HepG2 (cell line): ENCODE data around the gene SDE2. TPM values are rescaled to one million over a fixed set of nuclear protein-coding genes. Genes with fewer than 3 reads are reported as not detected.
"Not testable (repeated sequence)": the region's sequence is repeated elsewhere in the genome, so short reads cannot be mapped to it uniquely, and the experiment has no call there.

ENCODE experiments used
- ATAC-seq: fragments of 200-7000 bp; cut with Tn5 transposase; 3 replicates; pipeline ENCODE4 v1.9.1; 2020; ENCODE audit warnings: mild to moderate bottlenecking, moderate library complexity
- BruUV-seq: library from RNA; stranded (reverse); fragments of 400-500 nt; replicated peaks from 2 replicates; lab custom pipeline; 2021; lab: Mats Ljungman, UMichigan
- CTCF ChIA-PET: fragments of 300-600 bp; formaldehyde crosslinking; extraction: SDS; loops from one replicate; lab custom pipeline; 2021; ENCODE audit warnings: low total read pairs, inconsistent platforms, low intra/inter-chr PET ratio; lab: Yijun Ruan, JAX
- POLR2A ChIA-PET: fragments of 350-600 bp; sonication (Branson Sonifier 250); formaldehyde crosslinking; loops from one replicate; lab custom pipeline; 2020; ENCODE audit warnings: antibody characterized with exemption, inconsistent platforms; lab: Yijun Ruan, JAX
- DNase-seq: peaks from one replicate; pipeline ENCODE4 v3.0.0-alpha.2; 2015; ENCODE audit warnings: low spot score
- FAIRE-seq: peaks from 3 replicates; lab custom pipeline; 2011; peaks lifted over from hg19 to GRCh38; lab: Jason Lieb, UNC
- H2AFZ ChIP-seq: one replicate; pipeline ENCODE4 v1.6.1; 2011; ENCODE audit warnings: low read length, inconsistent platforms
- H3K27ac ChIP-seq: fragments of 300-600 bp; 3 replicates; pipeline ENCODE4 v1.8.0; 2011; ENCODE audit warnings: mixed run types, mild to moderate bottlenecking, mixed read lengths, low read length, inconsistent platforms; ENCODE audit not compliant: insufficient read depth; ENCODE audit errors: extremely low read length
- H3K27me3 ChIP-seq, 2 experiments: fragments of 200-600 bp in 1 of 2; 2 replicates in 1 of 2; 3 replicates in 1 of 2; pipeline versions ENCODE4 v1.6.0 to v1.8.0; 2011; ENCODE audit warnings: low read length in 2 of 2, mild to moderate bottlenecking in 2 of 2, moderate library complexity in 2 of 2, inconsistent platforms in 1 of 2; ENCODE audit not compliant: insufficient read depth in 2 of 2, control insufficient read depth in 1 of 2
- H3K36me3 ChIP-seq, 2 experiments: fragments of 200-600 bp in 1 of 2; replicated peaks in 1 of 2; 2 replicates in 1 of 2; 3 replicates in 1 of 2; pipeline versions ENCODE4 v1.5.1 to v1.8.0; 2011; ENCODE audit warnings: low read length in 2 of 2, inconsistent platforms in 1 of 2; ENCODE audit not compliant: insufficient read depth in 2 of 2, control insufficient read depth in 1 of 2
- H3K4me1 ChIP-seq: 2 replicates; pipeline ENCODE4 v1.5.1; 2012; ENCODE audit warnings: low read length, inconsistent platforms; ENCODE audit not compliant: insufficient read depth
- H3K4me2 ChIP-seq: 2 replicates; pipeline ENCODE4 v1.6.0; 2011; ENCODE audit warnings: low read depth, low read length, inconsistent platforms
- H3K4me3 ChIP-seq, 3 experiments: fragments of 200-600 bp in 1 of 3; sonication (generic), shearing (Covaris generic) in 1 of 3; replicated peaks in 1 of 3; 2 replicates each; pipeline ENCODE4 v1.5.1; 2011 to 2016; ENCODE audit warnings: low read length in 3 of 3, inconsistent platforms in 2 of 3, low read depth in 2 of 3, mild to moderate bottlenecking in 2 of 3, control low read depth in 1 of 3, mixed read lengths in 1 of 3; ENCODE audit not compliant: insufficient read depth in 1 of 3
- H3K79me2 ChIP-seq: one replicate; pipeline ENCODE4 v1.6.1; 2011; ENCODE audit warnings: low read length, inconsistent platforms; ENCODE audit not compliant: insufficient read depth
- H3K9ac ChIP-seq: 2 replicates; pipeline ENCODE4 v1.6.0; 2011; ENCODE audit warnings: mild to moderate bottlenecking, low read depth, low read length, inconsistent platforms; ENCODE audit not compliant: insufficient read depth
- H3K9me3 ChIP-seq: 2 replicates; pipeline ENCODE4 v1.5.1; 2012; ENCODE audit warnings: mild to moderate bottlenecking, low read length
- H4K20me1 ChIP-seq: 2 replicates; pipeline ENCODE4 v1.6.0; 2011; ENCODE audit warnings: inconsistent platforms, mild to moderate bottlenecking, low read length, moderate library complexity; ENCODE audit not compliant: insufficient read depth
- ELK4 ChIP-seq: sonication (generic); formaldehyde crosslinking; IDR thresholded peaks from 2 replicates; pipeline ENCODE4 v1.9.0; 2021; ENCODE audit warnings: missing genetic modification reagents, borderline replicate concordance
- NR1H2 ChIP-seq: sonication (generic); formaldehyde crosslinking; IDR thresholded peaks from 2 replicates; pipeline ENCODE4 v1.8.1; 2022; ENCODE audit warnings: low read depth, missing genetic modification reagents, borderline replicate concordance
- TBL1XR1 ChIP-seq: fragments of 150-350 bp; IDR thresholded peaks from 2 replicates; pipeline ENCODE4 v1.6.1; 2014; ENCODE audit warnings: borderline replicate concordance, low read length; ENCODE audit not compliant: partially characterized antibody
- ZNF333 ChIP-seq: sonication (generic); formaldehyde crosslinking; IDR thresholded peaks from 2 replicates; pipeline ENCODE4 v1.4.0; 2020; ENCODE audit warnings: mild to moderate bottlenecking, missing genetic modification reagents, borderline replicate concordance
- ZNF629 ChIP-seq: sonication (generic); formaldehyde crosslinking; conservative IDR thresholded peaks from 2 replicates; pipeline ENCODE4 v1.5.0; 2020; ENCODE audit warnings: missing genetic modification reagents
- ZNF703 ChIP-seq: sonication (generic); formaldehyde crosslinking; IDR thresholded peaks from 2 replicates; pipeline ENCODE4 v1.5.1; 2020; ENCODE audit warnings: missing genetic modification reagents, mild to moderate bottlenecking, moderate library complexity, borderline replicate concordance
- WGBS: methylation state at CpG from one replicate; pipeline ENCODE4 v1.1.6; 2017; ENCODE audit warnings: low lambda C conversion rate; 5-methylcytosine and 5-hydroxymethylcytosine counted together
- in situ Hi-C: cut with HindIII; loops from 2 replicates; pipeline ENCODE4 v1.10.0; 2017; ENCODE audit warnings: low pct_unique_long_range_greater_than_20kb; ENCODE audit not compliant: extremely low pct_ligation_motif_present
- intact Hi-C: fragments of 100-400 bp; cut with micrococcal nuclease; formaldehyde crosslinking; loops from one replicate; pipeline ENCODE4 v1.10.0; 2022; ENCODE audit not compliant: unreplicated experiment
- polyA plus RNA-seq, 8 experiments: library from polyadenylated mRNA; depleted of rRNA in 3 of 8; stranded (reverse) in 7 of 8; unstranded in 1 of 8; fragments of >200 nt; fragmentation: Illumina TruSeq in 4 of 8; extraction: Trizol in 4 of 8; gene quantifications; 2 replicates each; pipeline versions ENCODE4 v1.2.1 to v1.2.3, GENCODE V29; 2011 to 2016; ENCODE audit warnings: low read depth in 4 of 8, missing spikeins in 1 of 8, mixed read lengths in 1 of 8; ENCODE audit not compliant: insufficient read depth in 1 of 8
- total RNA-seq, 5 experiments: library from RNA; depleted of rRNA; stranded (reverse); fragments of >200 nt; fragmentation: Illumina TruSeq; extraction: Trizol; gene quantifications; 2 replicates each; pipeline ENCODE4 v1.2.3, GENCODE V29; 2016; ENCODE audit warnings: low read depth in 1 of 5

The SDE2 gene
- total and polyA plus RNA-seq, 2 of the 13 experiments (the other 11 are each of a cell fraction or from before 2014, with no cell fraction given), result 10.8 to 19.6 TPM

GRCh38 chr1:225972344-225973152, 26.6 kb downstream of the SDE2 start:
- CTCF ChIA-PET, result no interaction called here
- H3K9ac ChIP-seq, result no peak overlapping the region
- H2AFZ ChIP-seq, result no peak overlapping the region
- H3K4me2 ChIP-seq, result no peak overlapping the region
- H3K27me3 ChIP-seq, result no peaks in the 10 kb centered on the region
- 50% methylated on average over 9 of the region's 15 CpGs for WGBS
- no peaks in the 10 kb centered on the region for H3K36me3 ChIP-seq
- ATAC-seq, result peak; percentile 48
- in situ Hi-C loops, result loop anchor here (25.0 kb wide), 1 partner anchor 660 kb away; no protein-coding TSS in a partner anchor
- H3K4me3 ChIP-seq, result no peak overlapping the region
- POLR2A ChIA-PET, result no interaction called here
- no peak for DNase-seq
- TF ChIP-seq ZNF629 (CRISPR knock-in tag) (peak; percentile 65), ZNF703 (CRISPR knock-in tag) (no peak), ZNF333 (CRISPR knock-in tag) (no peak), ELK4 (CRISPR knock-in tag) (no peak), TBL1XR1 (no peak), NR1H2 (CRISPR knock-in tag) (no peak)
- no peaks in the 10 kb centered on the region for H3K79me2 ChIP-seq
- BruUV-seq, result no TSS peak
- no peak for FAIRE-seq
- no peaks in the 10 kb centered on the region for H3K9me3 ChIP-seq
- no peaks in the 10 kb centered on the region for H4K20me1 ChIP-seq
- intact Hi-C loops, result loop anchor here (10.0 kb wide), 2 partner anchors 88 to 198 kb away; partner anchors contain the start of genes LEFTY1, SRP9 and TMEM63A
- H3K4me1 ChIP-seq, result no peaks in the 10 kb centered on the region
- no peak overlapping the region for H3K27ac ChIP-seq

DNA sequence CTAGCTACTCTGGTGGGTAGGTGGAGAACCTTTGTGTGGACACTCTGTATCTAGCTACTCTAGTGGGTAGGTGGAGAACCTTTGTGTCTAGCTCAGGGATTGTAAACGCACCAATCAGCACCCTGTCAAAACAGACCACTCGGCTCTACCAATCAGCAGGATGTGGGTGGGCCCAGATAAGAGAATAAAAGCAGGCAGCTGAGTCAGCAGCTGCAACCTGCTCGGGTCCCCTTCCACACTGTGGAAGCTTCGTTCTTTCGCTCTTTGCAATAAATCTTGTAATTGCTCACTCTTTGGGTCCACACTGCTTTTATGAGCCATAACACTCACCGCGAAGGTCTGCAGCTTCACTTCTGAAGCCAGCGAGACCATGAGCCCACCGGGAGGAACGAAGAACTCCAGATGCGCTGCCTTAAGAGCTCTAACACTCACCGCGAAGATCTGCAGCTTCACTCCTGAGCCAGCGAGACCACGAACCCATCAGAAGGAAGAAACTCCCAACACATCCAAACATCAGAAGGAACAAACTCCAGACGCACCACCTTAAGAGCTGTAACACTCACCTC, 28.5 kb downstream of the SDE2 start:
- CTCF ChIA-PET, H3K4me1 ChIP-seq, H3K27me3 ChIP-seq, H2AFZ ChIP-seq, DNase-seq, H3K4me2 ChIP-seq, H3K9ac ChIP-seq, H3K79me2 ChIP-seq, H3K4me3 ChIP-seq, FAIRE-seq, ATAC-seq, H3K9me3 ChIP-seq, BruUV-seq, POLR2A ChIA-PET, H3K27ac ChIP-seq, H4K20me1 ChIP-seq, H3K36me3 ChIP-seq: not testable (repeated sequence)
- in situ Hi-C loops, result loop anchor here (25.0 kb wide), 1 partner anchor 658 kb away; no protein-coding TSS in a partner anchor
- intact Hi-C loops, result loop anchor here (10.0 kb wide), 2 partner anchors 86 to 196 kb away; partner anchors contain the start of genes LEFTY1, SRP9 and TMEM63A
- 88% methylated on average over 13 of the region's 16 CpGs for WGBS

DNA sequence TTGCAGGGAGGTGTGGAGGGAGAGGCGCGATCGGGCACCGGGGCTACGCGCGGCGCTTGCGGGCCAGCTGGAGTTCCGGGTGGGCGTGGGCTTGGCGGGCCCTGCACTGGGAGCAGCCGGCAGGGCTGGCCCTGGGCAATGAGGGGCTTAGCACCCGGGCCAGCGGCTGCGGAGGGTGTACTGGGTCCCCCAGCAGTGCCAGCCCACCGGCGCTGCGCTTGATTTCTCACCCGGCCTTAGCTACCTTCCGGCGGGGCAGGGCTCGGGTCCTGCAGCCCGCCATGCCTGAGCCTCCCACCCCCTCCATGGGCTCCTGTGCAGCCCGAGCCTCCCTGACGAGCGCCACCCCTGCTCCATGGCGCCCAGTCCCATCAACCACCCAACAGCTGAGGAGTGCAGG, 29.4 kb downstream of the SDE2 start:
- H3K27ac ChIP-seq, H3K79me2 ChIP-seq, H3K27me3 ChIP-seq, FAIRE-seq, BruUV-seq, ATAC-seq, DNase-seq, H3K36me3 ChIP-seq, H3K4me3 ChIP-seq, H3K9me3 ChIP-seq, H3K4me2 ChIP-seq, CTCF ChIA-PET, H3K9ac ChIP-seq, H4K20me1 ChIP-seq, H2AFZ ChIP-seq, POLR2A ChIA-PET: not testable (repeated sequence)
- peaks cover 11% of the 10 kb centered on the region for H3K4me1 ChIP-seq
- WGBS, result no CpG with 5 or more reads among the region's 28 CpGs
- in situ Hi-C loops (loop anchor here (25.0 kb wide), 1 partner anchor 657 kb away; no protein-coding TSS in a partner anchor), intact Hi-C loops (loop anchor here (10.0 kb wide), 2 partner anchors 85 to 195 kb away; partner anchors contain the start of genes LEFTY1, SRP9 and TMEM63A)
